Measurements from ENCODE around the gene GPR17.
A peak's percentile ranks its signal among the peaks of the same experiment; 100 is the strongest.

GPR17 gene

GRCh38 chr2:127629637-127630036 is 16.3 kb upstream of the GPR17 start:
- no peak for DNase-seq (ENCODE audit: low read depth, low spot score)

- DNase-seq (ENCODE audit: low read depth, low spot score): no peak
These were observed 15.7 kb upstream of the GPR17 start for GRCh38 chr2:127630096-127630863.

- no peak for DNase-seq (ENCODE audit: low read depth, low spot score)
These were observed 15.0 kb upstream of the GPR17 start for GRCh38 chr2:127630864-127631540.

GRCh38 chr2:127631541-127631996 is 14.4 kb upstream of the GPR17 start:
- DNase-seq (ENCODE audit: low read depth, low spot score): no peak

GRCh38 chr2:127631997-127632581 is 13.9 kb upstream of the GPR17 start:
- DNase-seq (ENCODE audit: low read depth, low spot score): no peak

- no peak for DNase-seq (ENCODE audit: low read depth, low spot score)
These were observed 13.1 kb upstream of the GPR17 start for GRCh38 chr2:127632592-127633489.

DNA sequence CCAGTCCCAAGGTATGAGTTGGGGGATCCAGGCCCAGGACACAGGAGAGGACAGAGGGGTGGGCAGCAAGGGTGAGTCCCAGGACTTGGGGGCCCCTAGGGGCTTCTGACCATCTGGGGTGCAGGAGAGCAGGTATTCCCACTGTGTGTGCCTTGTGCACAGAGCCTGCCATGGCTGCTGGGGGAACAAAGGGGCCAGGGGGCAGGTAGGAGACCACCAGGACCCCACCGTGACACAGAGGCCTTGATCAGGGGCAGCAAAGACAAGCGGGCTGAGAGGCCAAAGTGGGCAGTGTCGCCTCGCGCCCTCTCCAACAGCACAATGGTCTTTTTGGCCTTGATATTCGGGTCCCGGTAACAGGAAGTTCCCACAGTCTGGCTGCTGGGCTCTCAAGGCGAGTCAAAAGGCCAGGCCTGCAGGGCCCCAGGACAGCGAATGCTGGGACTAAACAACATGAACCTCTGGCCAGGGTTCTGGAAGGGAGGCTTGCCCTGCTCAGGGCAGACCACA is 12.3 kb upstream of the GPR17 start:
- DNase-seq (ENCODE audit: low read depth, low spot score): no peak

- no peak for DNase-seq (ENCODE audit: low read depth, low spot score)
These were observed 11.8 kb upstream of the GPR17 start for GRCh38 chr2:127634066-127634617.

DNA sequence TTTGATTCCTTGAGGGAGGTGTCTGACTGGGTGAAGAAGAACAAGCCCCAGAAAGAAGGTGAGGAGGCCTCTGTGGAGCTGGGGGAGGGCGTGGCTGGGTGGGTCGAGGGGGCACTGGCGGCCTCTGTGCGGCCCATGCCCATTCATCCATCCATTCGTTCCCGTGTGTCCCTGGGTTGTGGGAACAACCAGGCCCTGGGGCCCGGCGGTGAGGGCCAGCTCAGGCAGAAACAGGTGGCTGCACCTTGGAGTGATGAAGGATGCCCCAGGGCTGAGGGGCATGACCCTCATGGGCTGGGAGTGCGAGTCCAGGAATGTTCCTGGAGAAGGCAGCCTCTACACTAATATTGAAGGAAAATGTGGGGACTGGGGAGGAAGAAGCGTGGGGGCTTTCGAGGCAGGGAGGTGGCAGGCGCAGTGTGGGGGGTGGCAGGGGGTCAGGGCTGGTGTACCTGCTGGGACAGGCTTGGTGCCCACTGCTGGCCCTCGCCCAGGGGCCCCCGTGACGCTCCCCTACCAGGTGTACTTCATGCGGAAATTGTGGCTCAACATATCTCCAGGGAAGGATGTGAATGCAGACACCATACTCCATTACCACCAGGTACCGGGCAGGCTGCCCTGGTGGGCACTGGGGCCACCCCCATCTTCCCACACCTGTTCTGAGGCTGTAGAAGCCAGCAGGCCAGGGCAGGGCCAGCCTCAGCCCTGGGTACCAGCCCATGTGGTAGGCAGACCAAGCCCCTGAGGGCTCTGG is 11.2 kb upstream of the GPR17 start:
- DNase-seq (ENCODE audit: low read depth, low spot score): no peak

GRCh38 chr2:127635380-127636237 is 10.3 kb upstream of the GPR17 start:
- DNase-seq (ENCODE audit: low read depth, low spot score): no peak

DNA sequence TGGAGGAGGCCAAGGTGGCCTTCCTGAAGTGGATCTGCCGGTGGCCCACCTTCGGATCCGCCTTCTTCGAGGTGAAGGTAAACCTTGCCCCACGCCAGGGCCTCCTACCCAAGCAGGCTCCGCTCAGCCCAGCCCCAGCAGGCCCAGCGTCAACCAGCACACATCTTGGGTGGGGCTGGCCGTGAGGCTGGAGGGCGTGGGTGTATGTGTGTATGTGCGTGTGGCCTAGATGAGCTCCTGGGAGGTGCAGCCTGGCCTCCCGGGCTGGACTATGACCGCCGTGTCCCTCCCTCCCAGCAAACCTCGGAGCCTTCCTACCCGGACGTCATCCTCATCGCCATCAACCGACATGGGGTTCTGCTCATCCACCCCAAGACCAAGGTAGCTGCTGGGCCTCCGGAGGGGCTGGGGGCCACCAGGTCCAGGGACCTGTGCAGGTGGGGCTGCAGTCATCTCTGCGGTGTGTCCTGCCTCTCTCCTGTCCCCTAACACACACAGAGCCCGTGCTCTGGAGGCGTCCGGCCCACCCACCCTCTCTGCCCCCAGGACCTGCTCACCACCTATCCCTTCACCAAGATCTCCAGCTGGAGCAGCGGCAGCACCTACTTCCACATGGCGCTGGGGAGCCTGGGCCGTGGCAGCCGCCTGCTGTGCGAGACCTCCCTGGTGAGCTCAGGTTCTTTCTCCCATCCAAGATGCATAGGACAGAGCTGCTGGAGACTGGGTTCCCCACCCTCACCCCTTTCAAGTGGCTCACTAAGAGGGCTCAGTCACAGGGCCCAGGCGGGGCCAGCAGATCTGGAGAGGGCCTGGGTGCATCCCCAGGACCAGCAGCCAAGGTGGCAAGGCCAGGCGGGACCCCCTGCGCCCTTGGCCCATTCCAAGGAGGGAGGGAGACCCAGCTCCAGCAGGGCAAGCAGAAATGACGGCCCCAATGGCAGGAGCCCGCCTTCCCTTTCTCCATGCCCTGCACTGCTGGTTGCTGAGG is 9.4 kb upstream of the GPR17 start:
- no peak for DNase-seq (ENCODE audit: low read depth, low spot score)

DNA sequence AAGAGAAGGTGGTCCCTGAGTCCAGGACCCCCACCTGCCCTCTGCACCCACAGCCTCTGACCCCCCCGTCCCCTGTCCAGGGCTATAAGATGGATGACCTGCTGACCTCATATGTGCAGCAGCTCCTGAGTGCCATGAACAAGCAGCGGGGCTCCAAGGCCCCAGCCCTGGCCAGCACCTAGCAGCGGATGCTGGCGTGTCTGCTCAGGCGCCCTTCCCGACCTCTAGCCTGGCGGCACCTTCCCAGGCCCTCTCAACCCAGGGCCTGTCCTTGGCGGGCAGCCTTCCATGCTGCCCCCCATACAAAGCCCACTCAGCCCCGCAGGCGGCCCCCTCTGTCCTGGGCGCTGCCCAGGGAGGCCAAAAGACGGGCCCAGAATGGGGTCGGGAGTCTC is 8.7 kb upstream of the GPR17 start:
- no peak for DNase-seq (ENCODE audit: low read depth, low spot score)

- DNase-seq (ENCODE audit: low read depth, low spot score): peak; percentile 57
These were observed 8.2 kb upstream of the GPR17 start for GRCh38 chr2:127637725-127638252.

GRCh38 chr2:127638361-127639110 is 7.4 kb upstream of the GPR17 start:
- DNase-seq (ENCODE audit: low read depth, low spot score): peak; percentile 56

DNA sequence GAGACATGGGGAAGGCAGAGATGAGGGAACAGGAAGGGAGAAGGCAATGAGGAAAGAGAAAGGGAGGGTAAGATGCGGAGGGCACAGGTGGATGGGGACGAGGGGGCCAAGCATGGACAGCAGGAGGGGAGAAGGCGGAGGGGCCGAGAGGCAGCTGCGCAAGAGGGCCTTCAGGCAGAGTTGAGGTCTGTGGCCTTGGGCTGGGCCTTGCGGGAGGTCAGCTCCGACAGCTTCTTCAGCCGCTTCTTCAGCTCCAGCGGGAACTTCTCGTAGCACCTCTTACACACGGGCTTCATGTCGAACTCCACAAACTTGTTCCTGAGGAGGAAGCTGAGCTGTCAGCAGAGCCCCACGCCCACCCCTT is 6.9 kb upstream of the GPR17 start:
- DNase-seq (ENCODE audit: low read depth, low spot score): no peak

DNA sequence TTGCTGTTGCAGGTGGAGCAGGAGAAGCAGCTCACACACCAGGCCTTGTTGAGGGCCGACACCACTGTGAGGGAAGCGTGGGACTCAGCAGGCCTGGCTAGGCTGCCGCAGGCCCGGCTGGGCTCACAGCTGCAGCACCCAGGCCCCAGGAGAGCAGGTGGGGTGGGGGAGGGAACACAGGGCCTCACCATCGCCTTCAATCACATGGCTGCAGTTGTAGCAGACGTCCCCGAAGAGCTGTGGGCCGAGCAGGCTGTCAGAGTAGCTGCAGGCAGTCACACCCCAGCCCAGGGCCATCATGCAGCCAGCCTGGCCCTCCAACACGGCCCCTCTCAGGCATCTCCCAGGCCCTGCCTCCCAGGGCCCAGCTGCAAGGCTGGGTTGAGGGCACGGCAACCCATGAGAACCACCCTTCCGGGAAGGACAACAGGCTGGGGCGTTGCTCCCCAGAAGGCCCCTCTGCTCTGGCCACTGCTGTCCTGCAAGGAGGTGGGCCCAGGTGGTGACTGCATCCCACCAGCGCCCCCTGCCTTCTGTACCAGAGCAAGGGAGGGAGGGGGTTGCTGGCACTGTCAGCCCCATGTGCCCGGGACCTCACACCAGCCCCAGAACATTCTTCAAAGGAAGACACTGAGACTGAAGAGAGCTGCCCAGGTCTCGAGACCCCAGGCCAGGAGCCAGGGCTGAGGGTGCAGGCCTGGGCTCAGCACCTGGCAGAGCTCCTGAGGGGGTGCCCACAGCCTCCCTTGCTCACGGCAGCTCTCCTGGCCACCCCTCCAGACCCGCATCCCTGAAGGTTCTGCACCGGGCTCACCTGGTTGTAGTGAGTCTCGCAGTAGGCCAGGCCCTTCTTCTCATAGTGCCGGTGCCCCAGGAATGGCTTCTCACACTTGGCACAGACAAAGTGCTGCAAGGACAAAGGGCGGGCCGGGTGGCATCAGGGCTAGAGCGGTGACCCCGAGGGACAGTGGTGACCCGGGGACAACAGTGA is 5.6 kb upstream of the GPR17 start:
- DNase-seq (ENCODE audit: low read depth, low spot score): no peak

Data from iPS DF 19.7 (cell line).